HepG2 (cell line): ENCODE measurements around the gene CHML. TPM values are rescaled to one million over a fixed set of nuclear protein-coding genes. Genes with fewer than 3 reads are reported as not detected.

ENCODE experiments used
- AFF4 ChIP-seq: sonication (generic); formaldehyde crosslinking; IDR thresholded peaks from 2 replicates; pipeline ENCODE4 v1.4.0; 2020; ENCODE audit warnings: missing genetic modification reagents
- CCDC6 ChIP-seq: sonication (generic); formaldehyde crosslinking; IDR thresholded peaks from 2 replicates; pipeline ENCODE4 v1.8.1; 2022; ENCODE audit warnings: mild to moderate bottlenecking, missing genetic modification reagents, moderate library complexity
- CSRNP1 ChIP-seq: sonication (generic); formaldehyde crosslinking; IDR thresholded peaks from 2 replicates; pipeline ENCODE4 v1.8.1; 2023; ENCODE audit warnings: mild to moderate bottlenecking, missing genetic modification reagents
- ZNF18 ChIP-seq: sonication (generic); formaldehyde crosslinking; IDR thresholded peaks from 2 replicates; pipeline ENCODE4 v1.8.0; 2022; ENCODE audit warnings: mild to moderate bottlenecking, missing genetic modification reagents; ENCODE audit not compliant: insufficient replicate concordance
- ZNF572 ChIP-seq: sonication (generic); formaldehyde crosslinking; IDR thresholded peaks from 2 replicates; pipeline ENCODE4 v1.5.1; 2020; ENCODE audit warnings: mild to moderate bottlenecking, missing genetic modification reagents
- ZNF574 ChIP-seq: sonication (generic); formaldehyde crosslinking; IDR thresholded peaks from 2 replicates; pipeline ENCODE4 v1.4.0; 2020; ENCODE audit warnings: missing genetic modification reagents
- ZNF646 ChIP-seq: sonication (generic); formaldehyde crosslinking; IDR thresholded peaks from 2 replicates; pipeline ENCODE4 v1.9.0; 2021; ENCODE audit warnings: mild to moderate bottlenecking, missing genetic modification reagents
- ZSCAN5A ChIP-seq: sonication (generic); formaldehyde crosslinking; IDR thresholded peaks from 2 replicates; pipeline ENCODE4 v1.8.0; 2022; ENCODE audit warnings: mild to moderate bottlenecking, missing genetic modification reagents, borderline replicate concordance
- polyA plus RNA-seq, 8 experiments: library from polyadenylated mRNA; depleted of rRNA in 3 of 8; stranded (reverse) in 7 of 8; unstranded in 1 of 8; fragments of >200 nt; fragmentation: Illumina TruSeq in 4 of 8; extraction: Trizol in 4 of 8; gene quantifications; 2 replicates each; pipeline versions ENCODE4 v1.2.1 to v1.2.3, GENCODE V29; 2011 to 2016; ENCODE audit warnings: low read depth in 4 of 8, missing spikeins in 1 of 8, mixed read lengths in 1 of 8; ENCODE audit not compliant: insufficient read depth in 1 of 8
- total RNA-seq, 5 experiments: library from RNA; depleted of rRNA; stranded (reverse); fragments of >200 nt; fragmentation: Illumina TruSeq; extraction: Trizol; gene quantifications; 2 replicates each; pipeline ENCODE4 v1.2.3, GENCODE V29; 2016; ENCODE audit warnings: low read depth in 1 of 5

The CHML gene
- total and polyA plus RNA-seq, 2 of the 13 experiments (the other 11 are each of a cell fraction or from before 2014, with no cell fraction given), result 5.2 to 16.7 TPM

- TF ChIP-seq ZNF646, result no peak
- no peak for TF ChIP-seq AFF4
- TF ChIP-seq ZNF574 (CRISPR knock-in tag), result no peak
- TF ChIP-seq CCDC6 (CRISPR knock-in tag), result no peak
- no peak for TF ChIP-seq ZNF18 (CRISPR knock-in tag)
- no peak for TF ChIP-seq ZSCAN5A (CRISPR knock-in tag)
- TF ChIP-seq ZNF572 (CRISPR knock-in tag), result no peak
- TF ChIP-seq CSRNP1 (CRISPR knock-in tag), result no peak
Measured at GRCh38 chr1:241640867-241641622, 876 bp upstream of the CHML start (continued).
